Skeletal muscle cell (primary cell): Measurements from ENCODE around the gene DENND1C.
A peak's percentile ranks its signal among the peaks of the same experiment; 100 is the strongest.

Experiments
- DNase-seq: peaks from one replicate; pipeline ENCODE4 v3.0.0-alpha.2; 2010; ENCODE audit warnings: low read depth
- H3K4me3 ChIP-seq: 2 replicates; pipeline ENCODE4 v1.5.1; 2011; ENCODE audit warnings: low read depth, mild to moderate bottlenecking, control low read depth, low read length, moderate library complexity

The DENND1C gene

DNA sequence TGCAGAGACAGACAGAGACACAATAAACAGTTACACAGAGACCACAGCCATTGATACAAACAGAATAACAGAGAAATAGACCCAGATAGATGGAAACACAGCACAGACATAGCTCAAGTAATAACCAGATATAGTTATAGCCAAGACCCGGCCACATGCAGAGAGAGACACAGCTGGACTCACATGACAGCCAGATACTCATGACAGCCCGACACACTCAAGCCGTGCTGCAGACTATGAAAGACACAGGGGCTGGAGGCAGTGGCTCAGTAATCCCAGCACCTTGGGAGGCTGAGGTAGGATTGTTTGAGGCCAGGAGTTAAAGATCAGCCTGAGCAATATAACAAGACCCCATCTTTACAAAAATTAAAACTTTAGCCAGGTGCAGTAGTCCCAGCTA, 1.6 kb upstream of the DENND1C start:
- no peak for DNase-seq
- no peak overlapping the region for H3K4me3 ChIP-seq

- no peak for DNase-seq
- no peak overlapping the region for H3K4me3 ChIP-seq
Observed at GRCh38 chr19:6482343-6482686, 728 bp upstream of the DENND1C start.

DNA sequence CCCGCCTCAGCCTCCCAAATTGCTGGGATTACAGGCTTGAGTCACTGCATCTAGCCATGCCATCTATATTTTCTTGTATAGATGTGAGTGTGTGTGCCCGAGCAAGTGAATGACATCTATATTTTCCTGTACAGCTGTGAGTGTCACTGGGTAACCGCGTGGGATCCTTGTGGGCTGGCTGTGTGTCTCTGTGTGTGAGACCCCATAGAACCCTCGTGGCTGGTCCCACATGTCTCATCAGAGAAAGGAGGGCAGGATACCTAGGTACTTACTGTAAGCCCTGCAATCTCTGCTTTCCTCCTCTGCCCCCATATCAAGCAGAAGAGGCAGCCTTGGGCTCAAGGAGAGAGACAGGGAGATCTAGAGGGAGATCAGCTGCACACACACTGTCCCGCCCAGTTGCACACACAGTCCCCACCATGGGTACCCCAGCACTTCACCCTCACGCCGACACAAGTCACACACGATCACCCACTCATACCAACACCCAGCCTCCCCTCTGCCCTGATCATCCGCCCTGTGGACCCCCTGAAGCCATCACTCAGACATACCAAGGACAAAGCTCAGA, 655 bp downstream of the DENND1C start:
- no peak for DNase-seq
- H3K4me3 ChIP-seq = no peak overlapping the region

- DNase-seq = no peak
- H3K4me3 ChIP-seq = no peak overlapping the region
Observed at GRCh38 chr19:6479836-6480398, 1.7 kb downstream of the DENND1C start.

- no peak overlapping the region for H3K4me3 ChIP-seq
- no peak for DNase-seq
Observed at GRCh38 chr19:6478815-6479214, 2.8 kb downstream of the DENND1C start.

GRCh38 chr19:6476896-6477431, 4.6 kb downstream of the DENND1C start:
- H3K4me3 ChIP-seq = peak overlapping the region; percentile 27
- no peak for DNase-seq

DNA sequence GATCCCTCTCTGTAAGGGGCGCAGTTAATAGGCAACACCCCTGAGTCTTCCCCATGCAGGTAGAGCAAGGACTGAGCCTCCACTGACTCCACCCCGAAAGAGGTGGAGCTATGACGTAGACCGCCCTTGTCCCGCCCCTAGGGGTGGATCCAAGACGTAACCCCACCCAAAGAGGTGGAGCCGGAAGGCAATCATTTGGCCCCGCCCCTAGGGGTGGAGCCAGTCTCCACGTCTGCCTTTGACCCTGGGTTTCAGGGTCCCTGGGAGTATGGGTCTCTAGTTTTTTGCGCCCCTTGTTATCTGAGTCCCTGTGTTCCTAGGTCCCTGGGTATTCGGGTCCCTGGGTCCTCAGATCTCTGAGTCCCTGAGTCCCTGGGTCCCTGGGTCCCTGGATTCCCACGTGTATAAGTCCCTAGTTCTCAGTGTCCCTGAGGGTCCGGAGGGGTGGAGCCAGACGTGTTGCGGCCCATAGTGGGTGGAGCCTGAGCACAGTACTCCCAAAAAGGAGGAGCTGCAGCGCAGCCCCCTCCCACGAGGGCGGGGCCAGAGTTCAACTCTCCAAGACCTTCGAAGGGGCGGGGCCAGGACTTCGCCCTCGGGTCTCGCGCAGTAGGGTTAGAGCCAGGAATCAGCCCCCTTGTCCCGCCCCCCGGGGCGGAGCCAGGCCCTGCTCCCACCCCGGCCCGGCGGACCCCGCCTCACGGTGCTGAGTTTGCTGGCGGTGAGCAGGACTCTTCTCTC, 5.3 kb downstream of the DENND1C start:
- no peak for DNase-seq
- H3K4me3 ChIP-seq = peak overlapping the region; percentile 27

- H3K4me3 ChIP-seq = no peak overlapping the region
- no peak for DNase-seq
Observed at GRCh38 chr19:6475321-6476108, 6.1 kb downstream of the DENND1C start.

GRCh38 chr19:6473647-6474046, 7.9 kb downstream of the DENND1C start:
- no peak for DNase-seq
- H3K4me3 ChIP-seq = no peak overlapping the region

DNA sequence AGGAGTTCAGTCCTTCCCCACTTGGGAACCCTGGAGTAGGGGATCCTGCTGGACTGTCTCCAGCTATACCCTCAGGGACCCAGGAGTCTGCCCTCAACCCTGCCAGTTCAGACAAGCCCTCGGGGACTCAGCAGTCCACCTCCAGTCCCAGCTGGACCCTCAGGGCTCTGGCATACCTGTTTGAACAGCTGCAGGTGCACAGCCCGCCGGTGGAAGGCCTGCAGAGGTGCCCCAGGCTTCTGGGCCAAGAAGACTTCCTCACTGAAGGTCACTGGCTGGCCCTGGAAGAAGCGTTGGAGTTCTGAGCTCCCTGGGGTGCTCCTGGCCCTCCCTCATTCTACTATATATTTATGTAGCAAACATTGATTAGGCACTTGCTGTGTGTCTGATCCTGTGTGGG, 8.9 kb downstream of the DENND1C start:
- no peak for DNase-seq
- no peak overlapping the region for H3K4me3 ChIP-seq

GRCh38 chr19:6471076-6471475, 10.5 kb downstream of the DENND1C start:
- no peak overlapping the region for H3K4me3 ChIP-seq
- DNase-seq = no peak

- DNase-seq = no peak
- no peak overlapping the region for H3K4me3 ChIP-seq
Observed at GRCh38 chr19:6470173-6470572, 11.4 kb downstream of the DENND1C start.

GRCh38 chr19:6467384-6467783, 14.2 kb downstream of the DENND1C start:
- H3K4me3 ChIP-seq = no peak overlapping the region
- no peak for DNase-seq

DNA sequence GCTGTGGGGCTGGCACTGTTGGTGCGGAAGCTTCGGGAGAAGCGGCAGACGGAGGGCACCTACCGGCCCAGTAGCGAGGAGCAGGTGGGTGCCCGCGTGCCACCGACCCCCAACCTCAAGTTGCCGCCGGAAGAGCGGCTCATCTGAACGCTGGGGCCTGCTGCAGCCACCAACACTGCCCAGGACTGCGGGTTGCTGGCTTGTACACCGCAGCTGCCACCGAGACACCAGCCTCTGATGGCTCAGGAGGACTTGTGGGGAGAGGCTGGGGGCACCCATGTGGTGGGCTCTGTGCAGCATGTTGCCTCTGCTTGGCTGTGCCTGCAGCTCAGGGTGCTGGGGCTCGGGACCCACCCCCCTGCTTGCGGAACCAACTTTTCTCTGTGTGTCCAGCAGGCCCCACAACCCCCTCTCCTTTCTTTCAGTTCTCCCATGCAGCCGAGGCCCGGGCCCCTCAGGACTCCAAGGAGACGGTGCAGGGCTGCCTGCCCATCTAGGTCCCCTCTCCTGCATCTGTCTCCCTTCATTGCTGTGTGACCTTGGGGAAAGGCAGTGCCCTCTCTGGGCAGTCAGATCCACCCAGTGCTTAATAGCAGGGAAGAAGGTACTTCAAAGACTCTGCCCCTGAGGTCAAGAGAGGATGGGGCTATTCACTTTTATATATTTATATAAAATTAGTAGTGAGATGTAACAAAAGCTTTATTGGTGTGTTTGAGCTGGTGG, 14.9 kb downstream of the DENND1C start:
- DNase-seq = no peak
- no peak overlapping the region for H3K4me3 ChIP-seq

DNA sequence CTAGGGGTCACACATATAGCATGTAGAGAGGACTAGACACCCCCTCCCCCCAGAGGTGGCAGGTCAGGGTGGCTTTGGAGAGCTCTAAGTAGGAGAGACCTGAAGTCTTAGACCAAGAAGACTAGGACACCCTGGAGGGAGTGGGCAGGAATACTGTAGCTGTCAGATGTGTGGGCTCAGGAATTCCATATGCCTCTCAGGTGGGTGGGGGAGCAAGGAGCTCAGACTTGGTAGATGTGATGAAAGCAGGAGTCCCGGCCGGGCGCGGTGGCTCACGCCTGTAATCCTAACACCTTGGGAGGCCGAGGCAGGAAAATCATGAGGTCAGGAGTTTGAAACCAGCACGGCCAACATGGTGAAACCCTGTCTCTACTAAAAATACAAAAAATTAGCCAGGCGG, 15.9 kb downstream of the DENND1C start:
- H3K4me3 ChIP-seq = no peak overlapping the region
- no peak for DNase-seq

DNA sequence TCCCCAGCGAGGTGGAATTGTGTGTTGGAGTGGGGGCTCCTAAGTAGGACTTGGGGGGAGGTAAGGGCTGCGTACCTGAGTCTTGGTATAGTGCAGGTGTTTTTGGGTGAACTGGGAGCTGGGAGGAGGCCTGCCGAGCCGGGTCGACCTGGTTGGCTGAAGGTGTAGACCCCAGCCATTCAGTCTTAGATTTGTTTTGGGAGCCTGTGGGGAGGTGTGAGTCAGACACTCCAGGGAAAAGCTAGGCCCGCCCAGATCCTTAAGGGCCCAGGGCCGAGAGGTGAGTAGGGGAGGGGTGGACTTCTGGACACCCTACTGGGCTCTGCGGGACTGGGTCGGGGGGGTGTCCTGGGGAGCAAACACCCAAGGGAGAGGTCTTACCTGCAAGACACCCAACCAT, 16.6 kb downstream of the DENND1C start:
- no peak for DNase-seq
- no peak overlapping the region for H3K4me3 ChIP-seq

DNA sequence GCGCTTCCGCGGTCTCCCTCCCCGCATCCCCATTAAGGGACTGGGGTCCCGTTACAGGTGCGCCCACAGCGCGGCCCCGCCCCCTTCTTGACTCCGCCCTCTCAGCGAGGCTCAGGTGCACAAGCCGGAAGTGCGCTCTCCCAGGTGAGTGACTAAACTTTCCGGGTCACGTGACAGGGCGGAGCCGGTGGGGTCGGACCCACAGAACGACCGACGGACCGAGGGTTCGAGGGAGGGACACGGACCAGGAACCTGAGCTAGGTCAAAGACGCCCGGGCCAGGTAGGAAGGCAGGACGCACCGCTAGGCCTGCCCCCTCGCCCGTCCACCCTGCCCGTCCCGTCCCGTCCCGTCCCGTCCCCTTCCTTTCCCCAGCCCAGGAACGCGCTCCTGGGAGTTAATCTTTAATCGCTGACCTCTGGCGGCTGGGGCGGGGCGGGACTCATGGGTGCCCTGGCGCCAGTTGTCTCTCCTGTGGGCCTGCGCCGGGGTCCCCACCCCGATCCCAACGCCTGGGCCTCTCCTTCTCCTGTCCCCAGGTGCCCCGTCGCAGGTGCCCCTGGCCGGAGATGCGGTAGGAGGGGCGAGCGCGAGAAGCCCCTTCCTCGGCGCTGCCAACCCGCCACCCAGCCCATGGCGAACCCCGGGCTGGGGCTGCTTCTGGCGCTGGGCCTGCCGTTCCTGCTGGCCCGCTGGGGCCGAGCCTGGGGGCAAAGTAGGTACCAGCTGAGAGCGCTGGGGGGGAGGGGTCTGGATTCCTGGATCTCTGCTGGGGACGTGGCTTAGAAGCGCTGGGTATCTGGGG, 17.3 kb downstream of the DENND1C start, which contains the start of gene CRB3:
CRB3 (plus strand) TSS at position 202 of the 804 bp plus-strand sequence; CDS start at position 633, 431 bp downstream.
- no peak for DNase-seq
- no peak within 1 kb of the TSS for H3K4me3 ChIP-seq

- peak overlapping the region; percentile 68 for H3K4me3 ChIP-seq
- peak; percentile 94 for DNase-seq
Observed at GRCh38 chr19:6460099-6460884, 21.3 kb downstream of the DENND1C start.
